OCI-LY7 (cell line): ENCODE data around the gene CDKN2A. TPM values are rescaled to one million over a fixed set of nuclear protein-coding genes. Genes with fewer than 3 reads are reported as not detected.

Experiments
- BruUV-seq: library from RNA; stranded (reverse); fragments of 400-500 nt; replicated peaks from 2 replicates; lab custom pipeline; 2021; lab: Mats Ljungman, UMichigan
- CTCF ChIA-PET: fragments of 300-600 bp; sonication (Branson Sonifier 250); formaldehyde crosslinking; loops from one replicate; lab custom pipeline; 2022; ENCODE audit warnings: antibody characterized with exemption; ENCODE audit not compliant: unreplicated experiment; lab: Charles Lee
- POLR2A ChIA-PET: fragments of 300-600 bp; sonication (Branson Sonifier 250); formaldehyde crosslinking; loops from one replicate; lab custom pipeline; 2022; ENCODE audit warnings: antibody characterized with exemption; lab: Charles Lee
- DNase-seq: peaks from one replicate; pipeline ENCODE4 v3.0.0-alpha.2; 2015; ENCODE audit warnings: low spot score
- H2AFZ ChIP-seq: fragments of 200-600 bp; sonication (generic), shearing (Covaris generic); 2 replicates; pipeline ENCODE4 v1.6.1; 2014; ENCODE audit warnings: mild to moderate bottlenecking, antibody characterized with exemption, low read length, moderate library complexity
- H3K27ac ChIP-seq: fragments of 200-600 bp; sonication (generic); 2 replicates; pipeline ENCODE4 v1.5.1; 2014; ENCODE audit warnings: mixed run types, low read depth, mild to moderate bottlenecking, moderate library complexity, low read length, inconsistent platforms; ENCODE audit not compliant: poor library complexity, severe bottlenecking
- H3K36me3 ChIP-seq: fragments of 200-600 bp; sonication (generic); 2 replicates; pipeline ENCODE4 v1.6.1; 2014; ENCODE audit warnings: mild to moderate bottlenecking, antibody characterized with exemption, low read length, moderate library complexity, mixed read lengths; ENCODE audit not compliant: insufficient read depth
- H3K4me1 ChIP-seq: fragments of 200-600 bp; sonication (generic); 2 replicates; pipeline ENCODE4 v1.5.1; 2014; ENCODE audit warnings: mild to moderate bottlenecking, low read length; ENCODE audit not compliant: insufficient read depth, poor library complexity, severe bottlenecking
- H3K4me2 ChIP-seq: fragments of 200-600 bp; sonication (generic); 2 replicates; pipeline ENCODE4 v1.6.1; 2014; ENCODE audit warnings: mild to moderate bottlenecking, low read length
- H3K4me3 ChIP-seq: fragments of 200-600 bp; sonication (generic); 2 replicates; pipeline ENCODE4 v1.5.1; 2014; ENCODE audit warnings: mild to moderate bottlenecking, low read depth, low read length; ENCODE audit not compliant: poor library complexity, severe bottlenecking
- H3K79me2 ChIP-seq: fragments of 200-600 bp; sonication (generic); 2 replicates; pipeline ENCODE4 v1.6.1; 2016; ENCODE audit warnings: low read depth, mild to moderate bottlenecking, low read length, moderate library complexity, mixed read lengths; ENCODE audit not compliant: insufficient read depth
- H3K9me2 ChIP-seq: fragments of 200-600 bp; sonication (generic); 2 replicates; pipeline ENCODE4 v1.6.1; 2016; ENCODE audit warnings: mild to moderate bottlenecking, low read length, mixed read lengths; ENCODE audit not compliant: insufficient read depth
- H3K9me3 ChIP-seq: fragments of 200-600 bp; sonication (generic); 2 replicates; pipeline ENCODE4 v1.6.1; 2014; ENCODE audit warnings: mild to moderate bottlenecking, mixed run types, low read length, mixed read lengths
- H4K20me1 ChIP-seq: fragments of 200-600 bp; sonication (generic); 2 replicates; pipeline ENCODE4 v1.6.1; 2014; ENCODE audit warnings: mild to moderate bottlenecking, antibody characterized with exemption, low read length, moderate library complexity, mixed read lengths; ENCODE audit not compliant: insufficient read depth
- EZH2phosphoT487 ChIP-seq: fragments of 200-600 bp; sonication (generic); IDR thresholded peaks from 2 replicates; pipeline ENCODE4 v1.6.1; 2018; ENCODE audit warnings: low read depth, borderline replicate concordance, mild to moderate bottlenecking, mixed run types, antibody characterized with exemption, low read length, moderate library complexity, mixed read lengths
- intact Hi-C: fragments of 100-400 bp; cut with micrococcal nuclease; formaldehyde crosslinking; loops from one replicate; pipeline ENCODE4 v1.10.0; 2022; ENCODE audit not compliant: unreplicated experiment
- total RNA-seq, 2 experiments: library from RNA; depleted of rRNA in 1 of 2; stranded (reverse); fragments of >200 nt in 1 of 2; shearing (Covaris generic) in 1 of 2; gene quantifications; 2 replicates each; pipeline ENCODE4 v1.2.3, GENCODE V29; 2014 to 2022
- TF ChIP-seq, protein P1 (sequence below): fragments of 200-600 bp; sonication (generic); conservative IDR thresholded peaks from 2 replicates; pipeline ENCODE4 v1.5.1; 2014; ENCODE audit warnings: mild to moderate bottlenecking, antibody characterized with exemption, low read length, moderate library complexity, mixed read lengths

The CDKN2A gene
- total RNA-seq, 2 experiments from 2014 or later, result 145 to 216 TPM

DNA sequence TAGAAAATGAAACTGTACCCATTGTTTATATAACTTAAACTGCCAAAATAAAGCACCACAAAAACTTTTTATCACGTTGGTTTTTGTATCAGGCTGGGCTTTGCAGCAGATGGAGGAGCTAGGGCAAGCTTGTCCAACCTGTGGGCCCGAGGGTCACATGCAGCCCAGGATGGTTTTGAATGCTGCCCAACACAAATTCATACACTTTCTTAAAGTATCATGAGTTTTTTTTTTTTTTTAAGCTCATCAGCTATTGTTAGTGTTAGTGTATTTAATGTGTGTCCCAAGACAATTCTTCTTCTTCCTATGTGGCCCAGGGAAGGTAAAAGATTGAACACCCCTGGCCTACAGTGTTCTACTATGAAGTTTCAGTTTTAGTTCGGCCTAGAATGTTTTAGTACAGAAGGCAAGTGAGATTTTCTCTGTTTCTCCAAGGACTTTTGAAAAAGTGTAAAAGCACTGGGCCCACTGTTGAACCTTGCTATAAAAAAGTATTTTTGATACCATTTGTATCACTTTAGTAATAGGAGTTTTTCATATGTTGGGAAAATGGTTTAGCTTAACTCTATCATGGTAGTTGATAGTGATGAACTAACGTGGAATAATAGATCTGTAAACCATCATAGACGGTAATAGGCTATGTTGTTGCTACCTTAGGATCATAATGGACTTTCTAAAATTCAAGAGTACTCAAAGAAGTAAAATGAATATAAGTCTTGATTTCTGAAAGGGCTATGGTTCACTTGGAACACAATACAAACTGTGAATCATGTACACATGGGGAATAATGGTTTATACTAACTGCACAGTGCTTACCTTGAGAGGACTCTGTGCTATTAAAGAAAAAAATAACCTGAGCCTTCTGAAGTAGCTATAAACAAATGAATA lies 2.9 kb downstream of the CDKN2A start:
- DNase-seq, result peak; percentile 17
- H2AFZ ChIP-seq, result no peak overlapping the region; the same call in 1 of the 2 replicates
- H3K9me3 ChIP-seq, result no peaks in the 10 kb centered on the region
- peaks cover 35% of the 10 kb centered on the region for H3K4me1 ChIP-seq
- intact Hi-C loops, result loop anchor here (5.0 kb wide), 4 partner anchors 74 to 654 kb away; partner anchors contain the start of gene KLHL9
- H3K9me2 ChIP-seq, result no peaks in the 10 kb centered on the region
- H3K79me2 ChIP-seq, result peaks cover 87% of the 10 kb centered on the region
- POLR2A ChIA-PET, result interaction anchor here (0.6 to 3.8 kb wide), 7 partner anchors 10 to 255 kb away, joined by 3 to 34 read pairs (median 3); partner anchors contain the start of gene CDKN2B
- TF ChIP-seq, protein P1, sequence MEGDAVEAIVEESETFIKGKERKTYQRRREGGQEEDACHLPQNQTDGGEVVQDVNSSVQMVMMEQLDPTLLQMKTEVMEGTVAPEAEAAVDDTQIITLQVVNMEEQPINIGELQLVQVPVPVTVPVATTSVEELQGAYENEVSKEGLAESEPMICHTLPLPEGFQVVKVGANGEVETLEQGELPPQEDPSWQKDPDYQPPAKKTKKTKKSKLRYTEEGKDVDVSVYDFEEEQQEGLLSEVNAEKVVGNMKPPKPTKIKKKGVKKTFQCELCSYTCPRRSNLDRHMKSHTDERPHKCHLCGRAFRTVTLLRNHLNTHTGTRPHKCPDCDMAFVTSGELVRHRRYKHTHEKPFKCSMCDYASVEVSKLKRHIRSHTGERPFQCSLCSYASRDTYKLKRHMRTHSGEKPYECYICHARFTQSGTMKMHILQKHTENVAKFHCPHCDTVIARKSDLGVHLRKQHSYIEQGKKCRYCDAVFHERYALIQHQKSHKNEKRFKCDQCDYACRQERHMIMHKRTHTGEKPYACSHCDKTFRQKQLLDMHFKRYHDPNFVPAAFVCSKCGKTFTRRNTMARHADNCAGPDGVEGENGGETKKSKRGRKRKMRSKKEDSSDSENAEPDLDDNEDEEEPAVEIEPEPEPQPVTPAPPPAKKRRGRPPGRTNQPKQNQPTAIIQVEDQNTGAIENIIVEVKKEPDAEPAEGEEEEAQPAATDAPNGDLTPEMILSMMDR, result no peak
- TF ChIP-seq EZH2phosphoT487, result no peak
- H4K20me1 ChIP-seq, result peaks cover 26% of the 10 kb centered on the region
- H3K4me3 ChIP-seq, result peak overlapping the region; percentile 78
- no TSS peak for BruUV-seq
- peak overlapping the region; percentile 48 for H3K27ac ChIP-seq
- peak overlapping the region; percentile 100 for H3K4me2 ChIP-seq
- CTCF ChIA-PET, result no interaction called here
- peaks cover 52% of the 10 kb centered on the region for H3K36me3 ChIP-seq

DNA sequence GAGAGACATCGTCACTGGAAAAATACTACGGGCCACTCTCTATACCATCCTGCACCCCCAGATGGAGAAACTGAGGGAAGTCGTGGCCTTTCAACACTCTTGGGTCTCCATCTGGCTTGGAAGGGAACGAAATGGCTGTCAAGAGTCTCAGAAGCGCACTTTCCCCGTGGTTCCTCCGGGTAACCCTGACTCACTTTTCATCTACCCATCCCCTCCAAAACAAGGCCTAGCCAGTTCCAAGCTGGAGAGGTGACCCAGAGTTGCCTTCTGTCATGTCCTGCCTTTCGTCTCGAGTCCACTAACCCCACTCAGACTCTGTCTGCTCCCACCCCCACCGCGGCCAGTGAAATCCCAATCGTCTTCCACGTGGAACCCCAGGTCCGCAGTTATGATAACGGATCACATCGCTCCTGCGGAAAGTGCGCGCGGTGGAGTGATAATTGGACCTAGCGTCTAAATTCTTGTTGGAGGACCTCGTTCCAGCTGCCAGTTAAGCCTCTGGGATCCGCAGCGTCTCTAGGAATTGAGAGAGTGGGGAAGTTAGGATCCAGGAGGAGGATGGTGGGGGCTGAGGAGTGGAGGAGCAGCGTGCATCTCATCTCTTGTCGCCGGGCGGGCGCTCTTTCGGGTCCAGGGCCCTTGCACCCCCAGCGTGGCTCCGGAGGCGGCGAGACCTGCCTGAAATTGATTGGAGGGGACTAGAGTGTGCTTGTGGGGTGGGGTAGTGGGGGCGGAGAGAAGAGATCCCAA lies 4.6 kb downstream of the CDKN2A start:
- H4K20me1 ChIP-seq, result peaks cover 29% of the 10 kb centered on the region
- H3K79me2 ChIP-seq, result peaks cover 94% of the 10 kb centered on the region
- peaks cover 67% of the 10 kb centered on the region for H3K36me3 ChIP-seq
- intact Hi-C loops, result loop anchor here (5.0 kb wide), 4 partner anchors 72 to 652 kb away; partner anchors contain the start of gene KLHL9
- DNase-seq, result no peak
- BruUV-seq, result no TSS peak
- no peaks in the 10 kb centered on the region for H3K9me2 ChIP-seq
- CTCF ChIA-PET, result no interaction called here
- H3K27ac ChIP-seq, result no peak overlapping the region
- H3K4me2 ChIP-seq, result no peak overlapping the region
- H2AFZ ChIP-seq, result no peak overlapping the region
- POLR2A ChIA-PET, result interaction anchor here (0.7 to 3.5 kb wide), 3 partner anchors 8 to 163 kb away, joined by 3 to 24 read pairs (median 3); no protein-coding TSS in a partner anchor
- no peaks in the 10 kb centered on the region for H3K9me3 ChIP-seq
- no peak overlapping the region for H3K4me3 ChIP-seq
- peaks cover 47% of the 10 kb centered on the region for H3K4me1 ChIP-seq
- no peak for TF ChIP-seq EZH2phosphoT487
- TF ChIP-seq, protein P1, result no peak
